Fibroblast of the aortic adventitia (primary cell): ENCODE data around the gene DPH2. TPM values are rescaled to one million over a fixed set of nuclear protein-coding genes. Genes with fewer than 3 reads are reported as not detected.

Experiments
- DNase-seq: peaks from one replicate; pipeline ENCODE4 v3.0.0-alpha.2; 2010; ENCODE audit warnings: low read depth
- H3K4me3 ChIP-seq: 2 replicates; pipeline ENCODE4 v1.5.1; 2011; ENCODE audit warnings: low read depth, mild to moderate bottlenecking, control low read depth, low read length, moderate library complexity
- CTCF ChIP-seq: IDR thresholded peaks from 2 replicates; pipeline ENCODE4 v1.5.1; 2011; ENCODE audit warnings: mild to moderate bottlenecking, low read length, control low read depth, inconsistent platforms; ENCODE audit not compliant: insufficient read depth
- total RNA-seq: library from RNA; depleted of rRNA; stranded (reverse); fragments of >200 nt; gene quantifications from 2 replicates; pipeline ENCODE4 v1.2.3, GENCODE V29; 2012; ENCODE audit warnings: low replicate concordance

DPH2 gene
- total RNA-seq, 1 donor = 15.6 TPM

DNA sequence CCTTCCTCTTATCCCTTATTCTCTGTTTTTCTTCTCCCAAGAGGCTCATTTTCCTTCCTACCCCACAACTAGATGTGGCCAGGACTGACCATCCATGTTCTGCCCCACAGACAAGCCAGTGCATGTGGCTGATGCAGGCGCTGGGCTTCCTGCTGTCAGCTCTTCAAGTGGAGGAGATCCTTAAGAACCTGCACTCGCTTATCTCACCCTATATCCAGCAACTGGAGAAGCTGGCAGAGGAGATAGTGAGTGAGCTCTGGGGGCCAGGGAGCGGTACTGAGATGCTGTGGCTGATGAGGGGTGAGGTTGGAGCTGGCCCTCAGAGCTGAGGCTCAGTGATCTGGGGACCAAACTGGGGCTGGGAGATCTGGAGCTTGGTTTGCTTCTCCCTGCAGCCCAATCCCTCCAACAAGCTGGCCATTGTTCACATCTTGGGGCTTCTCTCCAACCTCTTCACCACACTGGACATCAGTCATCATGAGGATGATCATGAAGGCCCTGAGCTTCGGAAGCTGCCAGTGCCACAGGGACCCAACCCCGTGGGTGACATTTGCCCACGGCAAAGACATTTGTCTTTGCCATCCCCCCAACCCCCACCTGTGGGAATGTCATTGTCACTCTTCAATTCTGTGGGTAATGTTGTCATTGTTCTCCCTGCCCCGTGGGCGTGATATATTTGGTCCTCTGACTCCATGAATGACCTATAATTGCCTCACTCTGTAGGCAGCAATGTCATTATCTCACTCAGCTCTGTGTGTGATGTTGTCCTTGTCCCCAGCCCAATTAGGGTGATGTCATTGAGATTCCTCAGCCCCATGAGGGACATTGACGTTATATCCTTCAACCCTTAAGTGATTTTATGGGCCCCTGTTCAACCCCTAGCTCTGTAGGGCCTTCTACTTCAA, 11.2 kb upstream of the DPH2 start:
- no peak overlapping the region for H3K4me3 ChIP-seq
- no peak for TF ChIP-seq CTCF
- DNase-seq = no peak

GRCh38 chr1:43960798-43961197, 9.0 kb upstream of the DPH2 start:
- no peak overlapping the region for H3K4me3 ChIP-seq
- DNase-seq = no peak
- TF ChIP-seq CTCF = no peak

- DNase-seq = no peak
- no peak overlapping the region for H3K4me3 ChIP-seq
- TF ChIP-seq CTCF = no peak
Observed at GRCh38 chr1:43961692-43962091, 8.1 kb upstream of the DPH2 start.

DNA sequence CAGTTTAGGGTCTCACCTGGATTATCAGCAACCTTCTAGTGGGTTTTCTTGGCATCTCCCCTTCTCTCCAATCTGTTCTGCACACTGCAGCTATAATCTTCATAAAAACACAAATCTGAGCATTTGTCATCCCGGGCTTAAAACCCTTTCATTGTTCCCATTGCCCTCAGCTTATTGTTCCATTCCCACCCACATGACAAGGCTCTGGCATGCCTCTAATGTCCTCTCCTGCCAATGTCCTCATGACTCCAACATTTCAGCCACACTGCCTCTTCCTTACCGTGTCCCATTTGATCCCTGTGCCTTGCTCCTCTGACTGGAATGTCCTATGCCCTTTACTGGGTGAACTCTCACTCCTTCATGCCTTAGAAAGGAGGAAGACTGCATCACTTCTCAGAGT, 7.5 kb upstream of the DPH2 start:
- no peak overlapping the region for H3K4me3 ChIP-seq
- no peak for DNase-seq
- TF ChIP-seq CTCF = no peak

- TF ChIP-seq CTCF = no peak
- no peak for DNase-seq
- no peak overlapping the region for H3K4me3 ChIP-seq
Observed at GRCh38 chr1:43963006-43963405, 6.8 kb upstream of the DPH2 start.

DNA sequence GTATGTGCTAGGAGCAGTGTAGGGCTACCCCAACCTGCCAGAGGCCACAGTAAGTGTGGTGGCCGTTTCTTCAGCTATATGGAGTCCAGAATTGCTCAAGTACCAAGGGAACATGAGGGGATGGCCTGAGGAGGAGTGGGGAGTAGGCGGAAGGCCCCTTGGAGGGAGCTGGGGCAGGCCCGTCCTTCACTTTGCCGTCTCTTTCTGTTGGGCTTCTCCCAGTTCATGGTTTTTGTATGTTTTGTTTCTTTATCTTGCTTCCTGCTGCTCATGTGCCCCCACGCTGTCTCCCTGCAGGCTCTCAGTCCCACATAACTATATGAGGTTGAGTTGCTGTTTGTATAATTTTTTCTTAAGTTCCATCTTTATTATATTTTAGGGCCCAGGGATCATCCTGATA, 5.9 kb upstream of the DPH2 start:
- no peak for TF ChIP-seq CTCF
- DNase-seq = no peak
- H3K4me3 ChIP-seq = no peak overlapping the region
